Osteoblast (primary cell): ENCODE results near the gene PHACTR1. TPM values are rescaled to one million over a fixed set of nuclear protein-coding genes. Genes with fewer than 3 reads are reported as not detected.

Experiments used
- DNase-seq: peaks from one replicate; pipeline ENCODE4 v3.0.0; 2011; ENCODE audit warnings: low spot score, mixed read lengths; ENCODE audit not compliant: insufficient read length; ENCODE audit errors: missing footprints
- H2AFZ ChIP-seq: 2 replicates; pipeline ENCODE4 v1.6.0; 2011; ENCODE audit warnings: mild to moderate bottlenecking, low read length
- H3K27ac ChIP-seq: 2 replicates; pipeline ENCODE4 v1.5.1; 2011; ENCODE audit warnings: mild to moderate bottlenecking, low read depth, low read length, moderate library complexity
- H3K27me3 ChIP-seq: 2 replicates; pipeline ENCODE4 v1.6.0; 2012; ENCODE audit warnings: mild to moderate bottlenecking, control low read depth, inconsistent platforms, low read length, moderate library complexity; ENCODE audit not compliant: insufficient read depth
- H3K36me3 ChIP-seq: 2 replicates; pipeline ENCODE4 v1.5.1; 2011; ENCODE audit warnings: mild to moderate bottlenecking, low read length, control low read depth, moderate library complexity; ENCODE audit not compliant: insufficient read depth
- H3K4me1 ChIP-seq: 2 replicates; pipeline ENCODE4 v1.5.1; 2011; ENCODE audit warnings: mild to moderate bottlenecking, low read length, control low read depth, moderate library complexity; ENCODE audit not compliant: insufficient read depth
- H3K4me2 ChIP-seq: 2 replicates; pipeline ENCODE4 v1.6.0; 2011; ENCODE audit warnings: mild to moderate bottlenecking, low read length; ENCODE audit not compliant: insufficient read depth
- H3K4me3 ChIP-seq: fragments of 200-600 bp; sonication (generic); 3 replicates; pipeline ENCODE4 v1.5.1; 2012; ENCODE audit warnings: mild to moderate bottlenecking, low read length, inconsistent platforms; ENCODE audit not compliant: insufficient read depth
- H3K79me2 ChIP-seq: 2 replicates; pipeline ENCODE4 v1.6.0; 2012; ENCODE audit warnings: mild to moderate bottlenecking, low read length, control low read depth, inconsistent platforms; ENCODE audit not compliant: insufficient read depth
- H3K9me3 ChIP-seq: 2 replicates; pipeline ENCODE4 v1.5.1; 2011; ENCODE audit warnings: low read depth, low read length, control low read depth
- H4K20me1 ChIP-seq: 2 replicates; pipeline ENCODE4 v1.6.0; 2012; ENCODE audit warnings: mild to moderate bottlenecking, low read length, control low read depth; ENCODE audit not compliant: insufficient read depth
- total RNA-seq: library from RNA; depleted of rRNA; stranded (reverse); fragments of >200 nt; gene quantifications from 2 replicates; pipeline ENCODE4 v1.2.3, GENCODE V29; 2012
- TF ChIP-seq, protein P1 (sequence below): IDR thresholded peaks from 2 replicates; pipeline ENCODE4 v1.5.1; 2011; ENCODE audit warnings: mild to moderate bottlenecking, low read depth, low read length, moderate library complexity; ENCODE audit errors: extremely low read depth

PHACTR1 gene
- total RNA-seq: 0.36 and 1.2 TPM in 2 replicates

DNA sequence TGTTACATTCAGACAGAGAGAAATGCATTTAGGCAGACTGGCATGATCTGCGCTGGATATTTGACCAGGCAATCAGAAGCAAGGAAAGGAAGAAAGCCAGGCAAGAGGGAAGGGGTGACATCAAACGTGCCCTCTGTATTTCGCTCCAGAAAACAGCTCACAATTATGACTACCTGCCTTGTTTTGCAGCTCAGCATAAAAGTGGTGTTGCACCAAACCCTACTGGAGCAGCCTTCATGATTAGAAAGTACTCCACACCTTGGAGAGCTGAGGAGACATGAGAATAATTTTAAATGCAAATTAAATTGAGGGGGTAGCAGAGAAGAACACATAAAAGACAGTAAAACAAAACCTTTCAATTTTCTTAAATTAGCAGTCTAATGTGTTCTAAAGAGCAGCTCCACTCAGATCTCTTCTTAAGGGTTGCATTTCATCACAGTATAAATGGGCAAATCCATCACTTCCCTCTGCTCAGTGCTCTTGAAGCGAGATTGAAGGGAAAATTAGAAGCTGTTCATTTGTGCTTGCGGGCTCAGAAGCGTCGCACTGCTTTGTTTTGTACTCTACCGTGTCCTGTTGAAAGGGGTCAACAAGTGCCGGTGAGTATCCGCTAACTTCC is at the start of gene PHACTR1:
Gene PHACTR1 (plus strand): TSS at position 470 of the 619 bp plus-strand sequence.
- Histone ChIP-seq H3K4me3 (no peak within 1 kb of the TSS), H2AFZ (no peak within 1 kb of the TSS), H3K36me3 (no peaks in the 10 kb centered on the region), H4K20me1 (no peaks in the 10 kb centered on the region), H3K4me2 (no peak within 1 kb of the TSS), H3K27ac (no peak within 1 kb of the TSS), H3K27me3 (no peaks in the 10 kb centered on the region), H3K79me2 (no peaks in the 10 kb centered on the region), H3K4me1 (no peaks in the 10 kb centered on the region), H3K9me3 (no peaks in the 10 kb centered on the region)
- DNase-seq: no peak
- TF ChIP-seq, protein P1, sequence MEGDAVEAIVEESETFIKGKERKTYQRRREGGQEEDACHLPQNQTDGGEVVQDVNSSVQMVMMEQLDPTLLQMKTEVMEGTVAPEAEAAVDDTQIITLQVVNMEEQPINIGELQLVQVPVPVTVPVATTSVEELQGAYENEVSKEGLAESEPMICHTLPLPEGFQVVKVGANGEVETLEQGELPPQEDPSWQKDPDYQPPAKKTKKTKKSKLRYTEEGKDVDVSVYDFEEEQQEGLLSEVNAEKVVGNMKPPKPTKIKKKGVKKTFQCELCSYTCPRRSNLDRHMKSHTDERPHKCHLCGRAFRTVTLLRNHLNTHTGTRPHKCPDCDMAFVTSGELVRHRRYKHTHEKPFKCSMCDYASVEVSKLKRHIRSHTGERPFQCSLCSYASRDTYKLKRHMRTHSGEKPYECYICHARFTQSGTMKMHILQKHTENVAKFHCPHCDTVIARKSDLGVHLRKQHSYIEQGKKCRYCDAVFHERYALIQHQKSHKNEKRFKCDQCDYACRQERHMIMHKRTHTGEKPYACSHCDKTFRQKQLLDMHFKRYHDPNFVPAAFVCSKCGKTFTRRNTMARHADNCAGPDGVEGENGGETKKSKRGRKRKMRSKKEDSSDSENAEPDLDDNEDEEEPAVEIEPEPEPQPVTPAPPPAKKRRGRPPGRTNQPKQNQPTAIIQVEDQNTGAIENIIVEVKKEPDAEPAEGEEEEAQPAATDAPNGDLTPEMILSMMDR: no peak

DNA sequence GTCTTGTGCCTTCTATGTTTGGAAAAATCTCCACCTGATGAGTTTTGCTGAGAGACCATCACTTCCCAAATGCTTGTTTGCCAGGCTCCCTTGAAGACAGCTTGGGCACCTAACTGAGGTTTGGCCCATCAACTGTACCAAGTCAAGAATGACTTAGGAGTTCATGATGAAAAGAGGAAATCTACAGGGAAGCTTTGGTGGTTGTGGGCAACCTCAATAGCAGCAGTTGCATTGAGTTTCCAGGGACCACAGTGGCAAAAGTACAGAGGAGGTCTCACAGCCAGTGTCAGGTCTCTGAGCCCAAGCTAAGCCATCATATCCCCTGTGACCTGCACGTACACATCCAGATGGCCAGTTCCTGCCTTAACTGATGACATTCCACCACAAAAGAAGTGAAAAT is 49.7 kb upstream of the PHACTR1 start:
- TF ChIP-seq, protein P1: no peak
- DNase-seq: no peak
- no peaks in the 10 kb centered on the region for H3K9me3 ChIP-seq
- H3K27ac ChIP-seq: no peak overlapping the region
- H3K4me3 ChIP-seq: no peak overlapping the region
- no peaks in the 10 kb centered on the region for H4K20me1 ChIP-seq
- H3K79me2 ChIP-seq: no peaks in the 10 kb centered on the region
- H3K27me3 ChIP-seq: no peaks in the 10 kb centered on the region
- H2AFZ ChIP-seq: no peak overlapping the region
- no peak overlapping the region for H3K4me2 ChIP-seq
- no peaks in the 10 kb centered on the region for H3K4me1 ChIP-seq
- no peaks in the 10 kb centered on the region for H3K36me3 ChIP-seq

GRCh38 chr6:12675931-12676330 is 40.6 kb upstream of the PHACTR1 start:
- no peak for DNase-seq
- H3K9me3 ChIP-seq: no peaks in the 10 kb centered on the region
- no peaks in the 10 kb centered on the region for H4K20me1 ChIP-seq
- H3K4me2 ChIP-seq: no peak overlapping the region
- H3K4me1 ChIP-seq: no peaks in the 10 kb centered on the region
- TF ChIP-seq, protein P1: no peak
- H3K27me3 ChIP-seq: no peaks in the 10 kb centered on the region
- no peak overlapping the region for H3K27ac ChIP-seq
- H3K36me3 ChIP-seq: no peaks in the 10 kb centered on the region
- no peak overlapping the region for H2AFZ ChIP-seq
- H3K79me2 ChIP-seq: no peaks in the 10 kb centered on the region
- no peak overlapping the region for H3K4me3 ChIP-seq

DNA sequence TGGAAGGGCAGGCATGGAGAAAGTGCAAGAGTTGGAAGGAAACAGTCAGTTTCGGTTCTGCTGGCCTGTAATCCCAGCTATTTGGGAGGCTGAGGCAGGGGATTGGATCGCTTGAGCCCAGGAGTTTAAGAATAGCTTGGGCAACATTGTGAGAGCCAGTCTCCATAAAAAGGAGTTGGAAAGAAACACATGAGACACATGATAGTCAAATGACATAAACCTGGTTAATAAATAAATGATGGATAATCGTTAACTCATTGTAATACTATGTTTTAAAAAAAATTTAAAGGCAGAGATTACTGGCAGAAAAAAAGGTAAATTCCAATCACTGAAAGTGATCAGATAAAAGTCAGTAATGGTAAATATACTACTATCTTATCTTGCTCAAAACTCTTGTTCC is 37.2 kb upstream of the PHACTR1 start:
- TF ChIP-seq, protein P1: no peak
- Histone ChIP-seq H3K27ac (no peak overlapping the region), H3K79me2 (no peaks in the 10 kb centered on the region), H3K27me3 (no peaks in the 10 kb centered on the region), H3K4me2 (no peak overlapping the region), H3K4me3 (no peak overlapping the region), H3K36me3 (no peaks in the 10 kb centered on the region), H2AFZ (no peak overlapping the region), H4K20me1 (no peaks in the 10 kb centered on the region), H3K4me1 (no peaks in the 10 kb centered on the region), H3K9me3 (no peaks in the 10 kb centered on the region)
- no peak for DNase-seq
